Effector memory CD4-positive, alpha-beta T cell (primary cell): Measurements from ENCODE around the gene CLOCK.

ENCODE experiments used
- DNase-seq, 3 donors: peaks; one replicate each; pipeline ENCODE4 v3.0.0-alpha.2; 2020
- H3K27ac ChIP-seq: 2 replicates; pipeline ENCODE4 v1.7.0; 2013; ENCODE audit warnings: mild to moderate bottlenecking, low read length, moderate library complexity; ENCODE audit not compliant: insufficient read depth, poor library complexity, severe bottlenecking
- H3K27me3 ChIP-seq: replicated peaks from 2 replicates; pipeline ENCODE4 v1.7.0; 2013; ENCODE audit warnings: mild to moderate bottlenecking, low read length; ENCODE audit not compliant: insufficient read depth, control insufficient read depth, poor library complexity, severe bottlenecking
- H3K36me3 ChIP-seq: 2 replicates; pipeline ENCODE4 v1.7.0; 2013; ENCODE audit warnings: mild to moderate bottlenecking, low read length, moderate library complexity; ENCODE audit not compliant: control insufficient read depth, insufficient read depth
- H3K4me1 ChIP-seq: 2 replicates; pipeline ENCODE4 v1.7.0; 2013; ENCODE audit warnings: low read length, mild to moderate bottlenecking; ENCODE audit not compliant: control insufficient read depth, insufficient read depth, poor library complexity, severe bottlenecking
- H3K4me3 ChIP-seq: 2 replicates; pipeline ENCODE4 v1.7.0; 2013; ENCODE audit warnings: low read length, low read depth, mild to moderate bottlenecking; ENCODE audit not compliant: insufficient read depth, poor library complexity, severe bottlenecking
- H3K9me3 ChIP-seq: 2 replicates; pipeline ENCODE4 v1.7.0; 2013; ENCODE audit warnings: mild to moderate bottlenecking, low read length, moderate library complexity; ENCODE audit not compliant: control insufficient read depth

CLOCK gene

GRCh38 chr4:55491486-55491885, 55.2 kb downstream of the CLOCK start:
- no peak for DNase-seq
- Histone ChIP-seq H3K9me3 (no peaks in the 10 kb centered on the region), H3K4me3 (no peak overlapping the region), H3K36me3 (peaks cover 9% of the 10 kb centered on the region), H3K27ac (no peak overlapping the region), H3K4me1 (no peaks in the 10 kb centered on the region), H3K27me3 (no peaks in the 10 kb centered on the region)

GRCh38 chr4:55488716-55489115, 58.0 kb downstream of the CLOCK start:
- no peak for DNase-seq
- no peaks in the 10 kb centered on the region for H3K4me1 ChIP-seq

GRCh38 chr4:55485821-55486220, 60.9 kb downstream of the CLOCK start:
- Histone ChIP-seq H3K27me3 (no peaks in the 10 kb centered on the region), H3K36me3 (peaks cover 6% of the 10 kb centered on the region), H3K4me1 (no peaks in the 10 kb centered on the region), H3K9me3 (no peaks in the 10 kb centered on the region), H3K27ac (no peak overlapping the region), H3K4me3 (no peak overlapping the region)
- no peak for DNase-seq

More at GRCh38 chr4:55488716-55489115, 58.0 kb downstream of the CLOCK start:
- Histone ChIP-seq H3K4me3 (no peak overlapping the region), H3K27me3 (no peaks in the 10 kb centered on the region), H3K27ac (no peak overlapping the region), H3K36me3 (peaks cover 6% of the 10 kb centered on the region), H3K9me3 (no peaks in the 10 kb centered on the region)

- Histone ChIP-seq H3K36me3 (peaks cover 6% of the 10 kb centered on the region), H3K9me3 (no peaks in the 10 kb centered on the region), H3K4me1 (no peaks in the 10 kb centered on the region), H3K27me3 (no peaks in the 10 kb centered on the region), H3K4me3 (no peak overlapping the region), H3K27ac (no peak overlapping the region)
- no peak for DNase-seq
These were observed 63.4 kb downstream of the CLOCK start for GRCh38 chr4:55483315-55483714.

- H3K36me3 ChIP-seq = peaks cover 13% of the 10 kb centered on the region
- no peak overlapping the region for H3K4me3 ChIP-seq
- DNase-seq = no peak
- H3K27ac ChIP-seq = no peak overlapping the region
- no peaks in the 10 kb centered on the region for H3K27me3 ChIP-seq
- no peaks in the 10 kb centered on the region for H3K9me3 ChIP-seq
- H3K4me1 ChIP-seq = no peaks in the 10 kb centered on the region
These were observed 71.1 kb downstream of the CLOCK start for GRCh38 chr4:55475394-55476243.

GRCh38 chr4:55469979-55470378, 76.7 kb downstream of the CLOCK start:
- Histone ChIP-seq H3K4me3 (no peak overlapping the region), H3K27ac (no peak overlapping the region), H3K9me3 (no peaks in the 10 kb centered on the region), H3K4me1 (no peaks in the 10 kb centered on the region), H3K27me3 (no peaks in the 10 kb centered on the region), H3K36me3 (peaks cover 23% of the 10 kb centered on the region)
- no peak for DNase-seq

- DNase-seq = no peak
- Histone ChIP-seq H3K27ac (no peak overlapping the region), H3K27me3 (no peaks in the 10 kb centered on the region), H3K9me3 (no peaks in the 10 kb centered on the region), H3K36me3 (peaks cover 23% of the 10 kb centered on the region), H3K4me1 (no peaks in the 10 kb centered on the region), H3K4me3 (no peak overlapping the region)
These were observed 78.0 kb downstream of the CLOCK start for GRCh38 chr4:55468724-55469123.

- no peak overlapping the region for H3K27ac ChIP-seq
- H3K4me1 ChIP-seq = no peaks in the 10 kb centered on the region
- no peak overlapping the region for H3K4me3 ChIP-seq
- H3K36me3 ChIP-seq = peaks cover 23% of the 10 kb centered on the region
- DNase-seq = no peak
- H3K9me3 ChIP-seq = no peaks in the 10 kb centered on the region
- no peaks in the 10 kb centered on the region for H3K27me3 ChIP-seq
These were observed 80.7 kb downstream of the CLOCK start for GRCh38 chr4:55466001-55466400.

- H3K4me1 ChIP-seq = no peaks in the 10 kb centered on the region
- H3K27ac ChIP-seq = no peak overlapping the region
- no peaks in the 10 kb centered on the region for H3K9me3 ChIP-seq
- no peaks in the 10 kb centered on the region for H3K36me3 ChIP-seq
- H3K27me3 ChIP-seq = no peaks in the 10 kb centered on the region
- H3K4me3 ChIP-seq = no peak overlapping the region
- no peak for DNase-seq
These were observed 88.1 kb downstream of the CLOCK start for GRCh38 chr4:55458611-55459010.

GRCh38 chr4:55458164-55458563, 88.5 kb downstream of the CLOCK start:
- DNase-seq = no peak
- no peak overlapping the region for H3K4me3 ChIP-seq
- H3K27ac ChIP-seq = no peak overlapping the region
- H3K4me1 ChIP-seq = no peaks in the 10 kb centered on the region
- peaks cover under 1% of the 10 kb centered on the region for H3K36me3 ChIP-seq
- H3K27me3 ChIP-seq = no peaks in the 10 kb centered on the region
- no peaks in the 10 kb centered on the region for H3K9me3 ChIP-seq
